DMS53 treated with DMSO at 0.1 percent for 48 hours (cell line): ENCODE results near the gene RASL10B.

Source experiments
- DNase-seq: peaks from one replicate; lab custom pipeline; 2025; ENCODE audit not compliant: unreplicated experiment; lab: John Stamatoyannopoulos, UW

RASL10B gene

GRCh38 chr17:35716897-35717465 lies 14.5 kb upstream of the RASL10B start:
- no peak for DNase-seq

DNA sequence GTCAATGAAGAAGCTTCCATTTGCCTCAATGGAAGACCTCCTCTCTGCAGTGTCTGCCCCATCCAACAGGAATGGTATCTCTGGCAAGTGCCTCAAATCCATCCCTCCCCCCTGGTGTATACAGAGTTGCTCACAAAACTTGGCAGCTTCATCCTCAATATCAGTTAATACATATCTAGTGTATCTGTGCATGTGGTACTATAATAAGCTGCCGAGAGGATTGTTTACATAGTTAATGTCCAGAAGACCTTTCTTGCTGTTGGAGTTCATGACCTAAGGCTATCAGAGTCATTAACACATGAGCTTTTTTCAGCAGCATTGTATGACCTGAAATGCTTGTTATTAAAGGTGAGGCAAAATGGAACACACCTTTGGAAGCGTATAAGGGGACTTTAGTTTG lies 14.0 kb upstream of the RASL10B start:
- DNase-seq = no peak

DNA sequence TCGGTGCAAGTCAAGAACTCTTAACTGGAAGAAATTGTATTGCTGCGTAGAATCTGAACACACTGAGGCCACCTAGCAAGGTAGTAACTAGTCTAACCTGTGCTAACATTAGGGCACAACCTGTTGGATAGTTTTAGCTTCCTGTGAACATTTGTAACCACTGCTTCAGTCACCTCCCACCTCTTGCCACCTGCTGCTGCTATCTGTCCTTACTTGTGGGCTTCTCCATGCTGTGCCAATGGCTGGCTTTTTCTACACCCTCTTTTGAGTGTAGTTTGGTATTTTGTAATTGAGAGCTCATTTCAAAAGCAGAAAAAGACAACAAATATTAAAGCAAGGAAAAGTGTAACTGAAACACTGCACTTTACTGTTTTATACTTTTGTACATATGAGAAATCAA lies 7.7 kb upstream of the RASL10B start:
- no peak for DNase-seq

DNA sequence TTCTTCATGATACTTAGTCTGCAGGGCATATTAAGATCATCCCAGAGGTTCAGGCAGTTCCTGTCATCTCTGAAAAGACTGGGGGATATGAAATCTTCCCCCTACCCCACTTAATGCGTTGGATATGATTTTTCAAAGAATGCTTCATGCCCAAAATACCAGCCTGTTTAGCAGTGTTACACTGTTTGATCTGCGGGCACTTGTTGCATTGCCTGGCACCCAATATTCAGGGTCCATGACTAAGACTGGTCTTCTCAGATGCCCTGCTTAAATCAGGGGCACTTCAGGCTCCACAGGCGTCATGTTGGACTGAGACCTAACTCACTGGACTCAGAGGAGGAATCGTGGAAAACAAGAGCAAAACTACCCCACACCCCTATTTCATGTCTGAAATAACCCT lies 6.4 kb upstream of the RASL10B start:
- no peak for DNase-seq

GRCh38 chr17:35725802-35726126 lies 5.7 kb upstream of the RASL10B start:
- no peak for DNase-seq

DNA sequence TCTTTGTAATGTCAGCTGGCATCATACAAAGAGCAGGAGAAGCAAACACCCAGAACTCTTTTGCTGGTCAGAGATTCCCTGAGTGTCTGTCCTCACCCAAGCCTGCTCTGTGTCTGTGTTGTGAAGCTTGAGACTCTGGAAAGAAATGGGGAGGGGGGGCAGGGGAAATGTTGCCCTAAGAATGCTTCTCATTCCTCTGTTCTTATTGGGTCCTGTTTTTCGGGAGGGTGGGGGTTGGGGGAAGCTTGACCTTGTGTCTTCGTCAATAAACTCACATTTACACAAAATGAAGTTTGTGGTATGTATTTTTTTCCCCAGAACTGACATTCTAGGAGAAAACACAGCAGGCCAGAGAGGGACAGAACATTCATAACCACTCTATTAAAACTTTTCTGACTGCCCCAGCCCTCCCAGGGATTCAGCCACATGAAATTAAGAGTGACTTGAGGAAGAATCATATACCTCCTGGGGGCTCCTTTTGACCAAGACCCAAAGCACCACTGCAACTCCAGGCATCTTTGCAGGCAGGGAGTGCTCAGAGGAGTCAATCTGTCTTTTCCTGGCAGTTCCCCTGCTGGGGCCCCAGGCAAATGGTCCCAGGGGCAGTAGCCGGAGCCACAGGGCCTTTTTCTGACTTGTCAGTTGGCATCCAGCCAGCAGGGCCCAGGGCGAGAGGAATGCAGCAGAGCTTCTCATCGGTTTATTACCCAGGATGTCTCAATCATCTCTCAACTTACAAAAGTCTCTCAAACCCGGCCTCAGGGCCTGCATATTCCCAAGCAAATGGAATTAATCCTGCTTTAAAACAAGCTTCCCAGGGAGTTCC lies 5.1 kb upstream of the RASL10B start:
- no peak for DNase-seq

DNA sequence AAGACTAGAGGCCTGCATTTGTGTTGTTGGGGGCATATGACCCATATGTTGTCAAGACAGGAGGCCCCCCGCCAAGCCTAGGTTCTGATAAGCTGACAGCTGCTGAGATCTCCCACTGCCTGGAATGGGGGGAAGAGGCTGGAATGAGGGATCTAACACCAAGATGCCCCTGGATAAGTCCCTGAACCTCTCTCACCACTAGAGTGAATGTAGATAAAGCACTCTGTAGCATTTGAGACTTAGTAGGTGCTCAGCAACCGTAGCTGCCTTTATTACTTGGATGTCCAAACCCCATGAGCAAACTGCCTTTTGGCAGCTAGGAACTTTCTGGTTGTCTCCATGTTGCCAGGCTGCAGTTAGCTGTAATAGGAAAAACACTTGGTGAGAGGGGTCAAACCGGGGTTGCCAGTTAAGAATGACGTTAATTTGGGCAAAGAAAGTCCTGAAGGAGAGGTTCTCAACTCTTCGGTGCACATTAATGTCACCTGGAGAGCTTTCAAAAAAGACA lies 4.4 kb upstream of the RASL10B start:
- DNase-seq = no peak

GRCh38 chr17:35727635-35728034 lies 3.8 kb upstream of the RASL10B start:
- DNase-seq = no peak

- no peak for DNase-seq
Observed at GRCh38 chr17:35728551-35728950, 2.9 kb upstream of the RASL10B start.

GRCh38 chr17:35729405-35729833 lies 2.0 kb upstream of the RASL10B start:
- DNase-seq = no peak

DNA sequence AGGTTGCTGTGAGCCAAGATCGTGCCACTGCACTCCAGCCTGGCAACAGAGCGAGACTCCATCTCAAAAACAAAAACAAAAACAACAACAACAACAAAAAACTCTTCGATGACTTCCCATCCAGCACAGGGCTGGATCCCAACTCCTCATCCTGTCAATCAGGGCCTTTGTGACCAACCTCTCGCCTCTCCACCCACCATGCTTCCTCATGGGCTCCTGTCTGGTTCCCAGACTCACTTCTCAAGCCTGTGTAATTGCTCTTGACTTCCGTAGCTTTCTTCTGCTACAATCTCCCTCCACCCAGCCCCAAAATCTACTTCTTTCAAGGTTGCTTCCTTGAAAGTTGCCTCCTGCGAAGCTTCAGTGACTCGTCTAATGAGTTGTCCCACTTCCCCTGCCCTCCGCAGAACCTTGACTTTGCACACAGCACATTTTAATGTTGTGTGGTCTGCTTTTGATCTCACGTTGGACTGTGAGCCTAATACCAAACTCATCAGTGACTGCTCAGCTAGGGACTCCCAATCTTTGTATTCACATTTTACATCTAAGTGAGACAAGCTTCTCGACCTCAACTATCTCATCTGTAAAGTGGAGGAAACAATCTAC lies 936 bp upstream of the RASL10B start:
- DNase-seq = no peak

DNA sequence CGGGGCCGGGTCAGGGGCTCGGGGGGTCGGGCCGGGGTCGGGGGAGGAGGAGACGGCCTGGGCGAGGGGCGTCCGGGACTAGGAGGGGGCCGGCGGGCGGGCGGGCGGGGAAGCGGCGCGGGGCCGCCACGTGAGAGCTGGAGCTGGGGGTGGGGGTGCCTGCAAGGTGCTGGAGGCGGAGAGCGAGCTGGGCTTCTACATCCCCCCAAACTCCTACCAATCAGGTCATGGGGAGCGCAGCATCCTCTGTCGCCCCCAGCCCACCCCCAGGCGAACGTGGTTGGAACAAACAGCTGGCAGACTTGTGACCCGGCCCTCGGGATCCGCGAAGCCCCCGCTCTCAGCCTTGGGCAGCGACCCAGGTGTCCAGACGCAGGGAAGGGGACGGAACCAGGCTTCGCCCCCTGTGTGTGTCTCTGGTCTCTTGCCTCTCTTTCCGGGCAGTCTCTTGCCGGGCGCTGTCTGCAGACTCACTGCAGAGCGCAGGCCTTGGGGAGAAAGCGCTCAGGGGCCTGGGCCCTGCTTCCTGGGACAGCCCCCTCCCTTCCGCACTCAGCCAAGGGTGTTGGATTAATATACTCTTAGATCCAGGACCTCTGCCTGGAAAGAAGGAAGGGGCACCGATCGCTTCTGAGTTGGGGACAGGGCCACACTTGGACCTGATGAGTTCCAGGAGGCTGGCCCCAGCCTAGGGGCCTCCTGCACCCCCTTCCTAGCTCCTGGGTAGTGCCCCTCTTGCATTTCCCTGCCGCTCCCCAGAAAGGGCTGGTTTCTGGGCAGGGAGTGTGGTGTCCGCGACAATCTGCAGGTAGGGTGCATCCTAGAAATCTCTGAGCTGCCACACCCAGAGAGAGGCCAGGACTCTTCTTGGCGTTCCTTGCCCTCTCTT lies 722 bp downstream of the RASL10B start:
- DNase-seq = no peak

DNA sequence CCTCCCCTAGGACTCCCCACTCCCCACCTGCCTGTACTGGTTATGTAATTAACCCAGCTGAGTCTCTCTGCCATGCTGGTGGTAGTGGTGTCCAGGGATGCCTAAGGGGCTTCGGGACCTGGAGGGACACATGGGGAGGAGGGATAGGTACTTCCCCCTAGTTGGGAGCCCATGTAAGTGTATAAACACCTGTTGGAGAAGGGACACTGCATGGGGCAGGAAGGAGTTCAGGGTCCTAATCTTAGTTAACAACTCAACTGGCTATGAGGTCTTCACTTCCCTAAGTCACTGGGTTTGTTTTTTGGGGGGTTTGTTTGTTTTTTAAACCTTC lies 1.3 kb downstream of the RASL10B start:
- DNase-seq = no peak

- no peak for DNase-seq
Observed at GRCh38 chr17:35733366-35733765, 1.9 kb downstream of the RASL10B start.

DNA sequence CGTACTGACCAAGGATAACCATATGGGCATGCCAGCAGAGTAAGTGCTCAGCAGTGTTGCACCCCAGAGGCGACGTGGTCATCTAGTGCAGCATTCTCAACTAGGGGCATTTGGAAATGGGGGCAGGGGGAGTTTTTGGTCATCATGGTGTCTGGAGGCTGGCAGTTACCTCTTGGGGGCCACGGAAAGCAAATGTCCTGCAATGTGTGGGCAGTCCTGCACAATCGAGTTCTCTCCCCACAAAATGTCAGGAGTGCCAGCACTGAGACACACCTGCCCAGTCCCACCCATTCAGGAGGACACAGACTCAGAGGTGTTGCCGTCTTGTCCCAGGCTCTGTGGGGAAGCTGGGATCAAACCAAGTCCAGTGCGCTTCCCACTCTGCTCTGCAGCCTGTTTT lies 3.0 kb downstream of the RASL10B start:
- DNase-seq = no peak

DNA sequence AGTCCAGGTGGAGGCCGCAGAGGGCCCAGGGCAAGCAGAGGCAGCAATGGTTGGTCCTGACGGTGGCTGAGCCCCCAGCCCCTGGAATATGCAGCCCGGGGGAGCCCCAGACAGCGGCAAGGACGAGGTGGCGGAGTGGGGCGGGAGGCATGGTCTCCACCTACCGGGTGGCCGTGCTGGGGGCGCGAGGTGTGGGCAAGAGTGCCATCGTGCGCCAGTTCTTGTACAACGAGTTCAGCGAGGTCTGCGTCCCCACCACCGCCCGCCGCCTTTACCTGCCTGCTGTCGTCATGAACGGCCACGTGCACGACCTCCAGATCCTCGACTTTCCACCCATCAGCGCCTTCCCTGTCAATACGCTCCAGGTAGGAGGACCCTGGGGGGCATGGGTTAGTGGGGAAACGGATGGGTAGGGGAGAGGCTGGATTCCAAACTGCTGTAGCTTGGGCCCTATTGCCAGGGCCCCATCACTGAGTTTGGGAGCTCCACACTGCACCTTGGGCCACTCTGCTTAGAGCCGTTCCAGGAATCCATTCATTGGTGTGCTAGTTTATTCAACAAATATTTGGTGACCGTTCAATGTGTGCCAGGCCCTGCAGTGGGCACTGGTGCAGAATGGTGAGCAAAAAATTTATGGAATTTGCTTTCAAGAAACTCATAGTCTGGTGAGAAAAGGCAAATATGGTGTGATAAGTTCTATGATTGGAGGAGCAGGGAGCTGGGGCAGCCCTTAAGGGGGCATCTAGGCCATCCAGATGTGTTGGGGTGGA lies 3.8 kb downstream of the RASL10B start:
- DNase-seq = no peak

DNA sequence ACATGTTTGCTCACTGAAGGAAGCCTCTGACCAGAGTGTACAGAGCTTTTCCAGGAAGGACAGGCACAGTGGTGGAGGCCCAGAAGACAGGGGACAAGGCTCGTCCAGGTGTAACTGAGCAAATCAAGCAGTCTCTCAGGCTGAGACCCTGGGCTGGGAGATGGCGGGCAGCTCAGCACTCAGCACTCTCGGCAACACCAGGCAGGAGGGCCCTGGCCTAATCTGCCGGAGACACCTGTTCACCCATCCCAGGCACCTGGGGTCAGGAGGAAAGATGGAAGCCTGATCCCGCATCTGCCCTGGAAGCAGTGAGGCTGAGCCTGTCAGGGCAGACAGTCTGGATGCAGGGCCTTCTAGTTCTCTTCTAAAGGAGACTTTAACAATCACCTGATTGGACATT lies 4.8 kb downstream of the RASL10B start:
- DNase-seq = no peak

DNA sequence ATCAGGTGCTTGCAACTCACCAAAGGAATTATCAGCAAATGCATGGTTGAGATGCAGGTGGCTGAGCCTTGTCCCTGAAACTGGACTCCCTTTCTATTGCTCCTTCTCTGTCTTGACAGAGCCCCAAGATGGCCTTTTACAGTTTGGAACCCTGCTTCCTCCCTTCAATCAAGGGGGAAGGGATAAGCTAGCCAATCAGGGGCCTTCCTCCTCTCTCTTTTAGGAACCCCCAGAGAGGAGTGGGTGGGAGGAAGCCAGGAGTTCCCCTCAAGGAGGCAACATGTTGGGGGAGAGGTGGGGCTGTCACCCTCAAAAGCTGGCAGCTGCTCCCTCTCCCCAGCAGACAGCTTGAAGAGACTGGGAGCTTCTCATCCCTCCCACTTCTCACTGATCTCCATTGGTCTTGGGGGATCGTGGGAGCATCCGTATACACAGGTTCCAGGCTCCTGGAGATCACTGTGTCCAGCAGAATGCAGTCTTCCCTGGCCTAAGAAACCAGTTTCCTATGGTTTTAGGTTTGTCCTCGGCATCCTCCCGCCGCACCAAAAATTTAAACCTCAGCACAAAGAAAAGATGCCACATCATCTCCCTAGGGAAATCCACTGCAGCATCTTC lies 7.2 kb downstream of the RASL10B start:
- DNase-seq = no peak

DNA sequence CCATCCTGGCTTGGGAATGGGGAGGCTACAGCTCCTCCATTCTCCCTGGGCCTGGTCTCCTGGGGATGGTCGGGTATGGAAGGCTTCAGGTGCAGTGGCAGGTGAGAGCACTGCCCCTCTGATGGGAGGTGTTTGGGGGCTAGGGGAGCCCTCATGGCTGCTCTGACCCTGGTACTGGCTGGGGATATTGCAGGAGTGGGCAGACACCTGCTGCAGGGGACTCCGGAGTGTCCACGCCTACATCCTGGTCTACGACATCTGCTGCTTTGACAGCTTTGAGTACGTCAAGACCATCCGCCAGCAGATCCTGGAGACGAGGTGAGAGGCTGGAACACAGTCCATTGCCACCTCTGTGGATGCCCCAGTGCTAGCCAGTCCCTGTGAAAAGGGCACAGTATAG lies 8.8 kb downstream of the RASL10B start:
- no peak for DNase-seq
